ENCODE measurements around the gene MEIKIN. TPM values are rescaled to one million over a fixed set of nuclear protein-coding genes. Genes with fewer than 3 reads are reported as not detected.

Gene MEIKIN
- total and polyA plus RNA-seq, 2 of the 13 experiments (the other 11 are each of a cell fraction or from before 2014, with no cell fraction given) = not detected

DNA sequence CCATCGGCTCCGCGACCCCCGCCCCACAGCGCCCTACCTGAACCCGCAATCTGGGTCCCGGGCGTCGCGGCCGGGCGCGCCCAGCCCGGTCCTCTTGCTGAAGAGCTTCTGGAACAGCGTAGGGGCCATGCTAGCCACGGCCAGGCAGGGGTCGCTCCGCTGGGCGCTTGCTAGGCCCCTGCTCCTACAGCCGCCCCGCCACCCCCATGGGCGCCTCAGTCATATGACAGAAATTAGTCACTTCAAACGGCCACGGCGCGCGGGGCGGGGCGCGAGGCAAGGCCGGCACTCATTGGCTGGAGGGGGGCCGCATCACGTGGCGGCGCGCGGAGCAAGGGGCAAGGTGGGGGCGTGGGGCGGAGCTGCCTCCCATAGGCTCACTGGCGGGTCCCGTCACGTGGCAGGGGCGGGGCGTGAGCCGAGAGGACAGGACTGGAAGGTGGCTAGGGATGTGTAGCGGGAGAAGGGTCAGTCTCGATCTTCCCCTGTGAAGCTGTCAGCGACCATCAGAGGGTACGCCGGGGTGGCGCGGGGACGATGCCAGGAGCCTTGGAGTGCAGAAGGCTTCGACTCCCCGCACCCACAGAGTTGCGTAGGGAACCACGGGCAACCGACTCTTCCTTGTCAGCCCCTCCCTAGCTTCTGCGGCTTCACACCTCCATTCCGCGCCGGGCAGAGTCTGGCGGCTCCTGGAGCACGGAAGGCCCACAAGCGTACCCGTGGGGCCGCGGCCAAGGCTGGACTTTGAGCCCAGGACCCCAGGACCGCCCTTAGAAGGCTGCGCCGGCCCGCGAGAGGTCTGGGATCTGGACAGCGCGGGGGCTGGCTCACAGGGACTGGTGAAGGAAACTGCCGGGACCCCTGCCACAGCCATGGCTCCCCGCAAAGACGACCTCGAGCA lies 148.4 kb downstream of the MEIKIN start, which contains the start of gene FNIP1 (continued):
- peak; percentile 27 for TF ChIP-seq SKI (IDR thresholded peaks at IDR 0.05; ENCODE audit: partially characterized antibody)
- TF ChIP-seq, protein P1, sequence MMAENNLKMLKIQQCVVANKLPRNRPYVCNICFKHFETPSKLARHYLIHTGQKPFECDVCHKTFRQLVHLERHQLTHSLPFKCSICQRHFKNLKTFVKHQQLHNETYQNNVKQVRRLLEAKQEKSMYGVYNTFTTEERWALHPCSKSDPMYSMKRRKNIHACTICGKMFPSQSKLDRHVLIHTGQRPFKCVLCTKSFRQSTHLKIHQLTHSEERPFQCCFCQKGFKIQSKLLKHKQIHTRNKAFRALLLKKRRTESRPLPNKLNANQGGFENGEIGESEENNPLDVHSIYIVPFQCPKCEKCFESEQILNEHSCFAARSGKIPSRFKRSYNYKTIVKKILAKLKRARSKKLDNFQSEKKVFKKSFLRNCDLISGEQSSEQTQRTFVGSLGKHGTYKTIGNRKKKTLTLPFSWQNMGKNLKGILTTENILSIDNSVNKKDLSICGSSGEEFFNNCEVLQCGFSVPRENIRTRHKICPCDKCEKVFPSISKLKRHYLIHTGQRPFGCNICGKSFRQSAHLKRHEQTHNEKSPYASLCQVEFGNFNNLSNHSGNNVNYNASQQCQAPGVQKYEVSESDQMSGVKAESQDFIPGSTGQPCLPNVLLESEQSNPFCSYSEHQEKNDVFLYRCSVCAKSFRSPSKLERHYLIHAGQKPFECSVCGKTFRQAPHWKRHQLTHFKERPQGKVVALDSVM (CRISPR knock-in tag; IDR thresholded peaks at IDR 0.05) = peak; percentile 72
- TF ChIP-seq, protein P2, sequence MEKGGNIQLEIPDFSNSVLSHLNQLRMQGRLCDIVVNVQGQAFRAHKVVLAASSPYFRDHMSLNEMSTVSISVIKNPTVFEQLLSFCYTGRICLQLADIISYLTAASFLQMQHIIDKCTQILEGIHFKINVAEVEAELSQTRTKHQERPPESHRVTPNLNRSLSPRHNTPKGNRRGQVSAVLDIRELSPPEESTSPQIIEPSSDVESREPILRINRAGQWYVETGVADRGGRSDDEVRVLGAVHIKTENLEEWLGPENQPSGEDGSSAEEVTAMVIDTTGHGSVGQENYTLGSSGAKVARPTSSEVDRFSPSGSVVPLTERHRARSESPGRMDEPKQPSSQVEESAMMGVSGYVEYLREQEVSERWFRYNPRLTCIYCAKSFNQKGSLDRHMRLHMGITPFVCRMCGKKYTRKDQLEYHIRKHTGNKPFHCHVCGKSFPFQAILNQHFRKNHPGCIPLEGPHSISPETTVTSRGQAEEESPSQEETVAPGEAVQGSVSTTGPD (CRISPR knock-in tag; IDR thresholded peaks at IDR 0.05) = peak; percentile 63; the same call in 1 of the 2 replicates
- peak; percentile 92 for TF ChIP-seq ZFX (CRISPR knock-in tag; IDR thresholded peaks at IDR 0.05; ENCODE audit: low read depth)
- no peak for TF ChIP-seq CEBPB (IDR thresholded peaks at IDR 0.05; ENCODE audit: borderline replicate concordance, low read depth, low read length)
- TF ChIP-seq ZKSCAN5 (CRISPR knock-in tag; IDR thresholded peaks at IDR 0.05) = no peak
- TF ChIP-seq MTA1 (CRISPR knock-in tag; IDR thresholded peaks at IDR 0.05; ENCODE audit: borderline replicate concordance) = peak; percentile 81
- TF ChIP-seq NAIF1 (CRISPR knock-in tag; IDR thresholded peaks at IDR 0.05; ENCODE audit: borderline replicate concordance) = peak; percentile 86; the same call in 1 of the 2 replicates
- no peak; the same call in none of the 2 replicates for TF ChIP-seq ZFP90 (CRISPR knock-in tag; IDR thresholded peaks at IDR 0.05; ENCODE audit: borderline replicate concordance)
- TF ChIP-seq ZNF550 (CRISPR knock-in tag; IDR thresholded peaks at IDR 0.05; ENCODE audit: borderline replicate concordance) = peak; percentile 8; the same call in 1 of the 2 replicates
- TF ChIP-seq SIX1 (CRISPR knock-in tag; IDR thresholded peaks at IDR 0.05; ENCODE audit: borderline replicate concordance) = 0 out of 2 replicates have a peak, but pooled peaks have one; percentile 3
- TF ChIP-seq ZNF563 (CRISPR knock-in tag; IDR thresholded peaks at IDR 0.05) = peak; percentile 92
- no peak; the same call in 1 of the 2 replicates for TF ChIP-seq CAMTA2 (CRISPR knock-in tag; IDR thresholded peaks at IDR 0.05; ENCODE audit: borderline replicate concordance)
- TF ChIP-seq, protein P3, sequence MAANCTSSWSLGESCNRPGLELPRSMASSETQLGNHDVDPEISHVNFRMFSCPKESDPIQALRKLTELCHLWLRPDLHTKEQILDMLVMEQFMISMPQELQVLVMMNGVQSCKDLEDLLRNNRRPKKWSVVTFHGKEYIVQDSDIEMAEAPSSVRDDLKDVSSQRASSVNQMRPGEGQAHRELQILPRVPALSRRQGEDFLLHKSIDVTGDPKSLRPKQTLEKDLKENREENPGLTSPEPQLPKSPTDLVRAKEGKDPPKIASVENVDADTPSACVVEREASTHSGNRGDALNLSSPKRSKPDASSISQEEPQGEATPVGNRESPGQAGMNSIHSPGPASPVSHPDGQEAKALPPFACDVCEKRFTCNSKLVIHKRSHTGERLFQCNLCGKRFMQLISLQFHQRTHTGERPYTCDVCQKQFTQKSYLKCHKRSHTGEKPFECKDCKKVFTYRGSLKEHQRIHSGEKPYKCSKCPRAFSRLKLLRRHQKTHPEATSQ (CRISPR knock-in tag; IDR thresholded peaks at IDR 0.05; ENCODE audit: borderline replicate concordance) = peak; percentile 41; the same call in 1 of the 2 replicates
- TF ChIP-seq ZBTB38 (CRISPR knock-in tag; IDR thresholded peaks at IDR 0.05) = peak; percentile 90
- no peak for TF ChIP-seq ZNF232 (CRISPR knock-in tag; IDR thresholded peaks at IDR 0.05; ENCODE audit: borderline replicate concordance)
- no peak for TF ChIP-seq SP140L (CRISPR knock-in tag; IDR thresholded peaks at IDR 0.05; ENCODE audit: borderline replicate concordance)
- TF ChIP-seq, protein P4, sequence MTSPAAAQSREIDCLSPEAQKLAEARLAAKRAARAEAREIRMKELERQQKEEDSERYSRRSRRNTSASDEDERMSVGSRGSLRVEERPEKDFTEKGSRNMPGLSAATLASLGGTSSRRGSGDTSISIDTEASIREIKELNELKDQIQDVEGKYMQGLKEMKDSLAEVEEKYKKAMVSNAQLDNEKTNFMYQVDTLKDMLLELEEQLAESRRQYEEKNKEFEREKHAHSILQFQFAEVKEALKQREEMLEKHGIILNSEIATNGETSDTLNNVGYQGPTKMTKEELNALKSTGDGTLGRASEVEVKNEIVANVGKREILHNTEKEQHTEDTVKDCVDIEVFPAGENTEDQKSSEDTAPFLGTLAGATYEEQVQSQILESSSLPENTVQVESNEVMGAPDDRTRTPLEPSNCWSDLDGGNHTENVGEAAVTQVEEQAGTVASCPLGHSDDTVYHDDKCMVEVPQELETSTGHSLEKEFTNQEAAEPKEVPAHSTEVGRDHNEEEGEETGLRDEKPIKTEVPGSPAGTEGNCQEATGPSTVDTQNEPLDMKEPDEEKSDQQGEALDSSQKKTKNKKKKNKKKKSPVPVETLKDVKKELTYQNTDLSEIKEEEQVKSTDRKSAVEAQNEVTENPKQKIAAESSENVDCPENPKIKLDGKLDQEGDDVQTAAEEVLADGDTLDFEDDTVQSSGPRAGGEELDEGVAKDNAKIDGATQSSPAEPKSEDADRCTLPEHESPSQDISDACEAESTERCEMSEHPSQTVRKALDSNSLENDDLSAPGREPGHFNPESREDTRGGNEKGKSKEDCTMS (CRISPR knock-in tag; conservative IDR thresholded peaks at IDR 0.05) = no peak
- peak; percentile 86 for TF ChIP-seq ZNF788 (CRISPR knock-in tag; IDR thresholded peaks at IDR 0.05; ENCODE audit: borderline replicate concordance)
- no peak for TF ChIP-seq ZFP62 (CRISPR knock-in tag; IDR thresholded peaks at IDR 0.05)
